Tibial nerve (tissue), 3 donors: ENCODE results near the gene LBH.

ENCODE experiments used
- POLR2A ChIP-seq, 2 donors: fragments of 450-650 bp; IDR thresholded peaks; one replicate each; pipeline ENCODE4 v1.6.1; 2017; ENCODE audit warnings: antibody characterized with exemption in 2 of 2, mild to moderate bottlenecking in 2 of 2, moderate library complexity in 2 of 2
- TF ChIP-seq, protein P1 (sequence below), 5 experiments: fragments of 200-600 bp in 3 of 5; fragments of 450-650 bp in 2 of 5; sonication (generic) in 3 of 5; IDR thresholded peaks; one replicate each; pipeline ENCODE4 v1.5.1; 2016 to 2019; ENCODE audit warnings: antibody characterized with exemption in 5 of 5, mild to moderate bottlenecking in 3 of 5, moderate library complexity in 2 of 5

DNA sequence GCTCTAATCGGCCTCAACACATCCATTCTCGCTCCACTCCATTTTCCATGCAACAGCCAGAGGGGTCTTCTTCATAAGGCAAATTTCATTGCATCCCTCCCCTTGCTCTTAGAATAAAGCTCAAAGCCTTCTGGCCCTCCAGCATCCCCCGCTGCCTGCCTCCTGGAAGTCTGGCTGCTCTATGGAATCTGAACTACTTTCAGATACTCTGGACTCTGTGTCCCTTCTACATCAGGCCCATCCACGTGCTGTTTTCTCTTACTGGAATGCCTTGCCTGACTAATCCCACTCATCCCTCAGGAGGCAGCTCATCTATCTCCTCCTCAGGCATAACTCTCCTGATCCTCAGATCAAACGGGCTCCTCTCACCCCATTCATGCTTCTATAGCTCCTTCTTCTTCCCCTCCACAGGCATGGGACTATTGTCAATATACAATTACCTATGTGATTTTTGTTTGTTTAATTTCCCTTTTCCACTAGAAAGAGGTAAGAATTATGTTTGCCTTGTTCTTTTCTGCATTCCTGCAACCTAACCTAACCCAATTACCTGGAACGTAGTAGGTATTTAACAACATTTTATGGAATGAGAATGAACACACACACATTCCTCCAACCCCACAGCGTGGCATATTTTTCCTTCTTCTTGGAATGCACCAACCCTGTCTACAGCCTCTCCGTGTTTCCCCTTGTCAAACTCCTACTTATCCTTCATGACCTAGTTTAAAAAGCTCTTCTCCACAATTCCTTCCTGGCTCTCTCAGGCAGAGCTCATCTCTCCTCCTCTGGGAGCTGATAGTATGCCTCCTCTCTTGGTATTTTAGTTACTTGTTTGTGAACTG, 49.5 kb downstream of the LBH start:
- TF ChIP-seq, protein P1, sequence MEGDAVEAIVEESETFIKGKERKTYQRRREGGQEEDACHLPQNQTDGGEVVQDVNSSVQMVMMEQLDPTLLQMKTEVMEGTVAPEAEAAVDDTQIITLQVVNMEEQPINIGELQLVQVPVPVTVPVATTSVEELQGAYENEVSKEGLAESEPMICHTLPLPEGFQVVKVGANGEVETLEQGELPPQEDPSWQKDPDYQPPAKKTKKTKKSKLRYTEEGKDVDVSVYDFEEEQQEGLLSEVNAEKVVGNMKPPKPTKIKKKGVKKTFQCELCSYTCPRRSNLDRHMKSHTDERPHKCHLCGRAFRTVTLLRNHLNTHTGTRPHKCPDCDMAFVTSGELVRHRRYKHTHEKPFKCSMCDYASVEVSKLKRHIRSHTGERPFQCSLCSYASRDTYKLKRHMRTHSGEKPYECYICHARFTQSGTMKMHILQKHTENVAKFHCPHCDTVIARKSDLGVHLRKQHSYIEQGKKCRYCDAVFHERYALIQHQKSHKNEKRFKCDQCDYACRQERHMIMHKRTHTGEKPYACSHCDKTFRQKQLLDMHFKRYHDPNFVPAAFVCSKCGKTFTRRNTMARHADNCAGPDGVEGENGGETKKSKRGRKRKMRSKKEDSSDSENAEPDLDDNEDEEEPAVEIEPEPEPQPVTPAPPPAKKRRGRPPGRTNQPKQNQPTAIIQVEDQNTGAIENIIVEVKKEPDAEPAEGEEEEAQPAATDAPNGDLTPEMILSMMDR (IDR thresholded peaks at IDR 0.05): no peak
- no peak for TF ChIP-seq POLR2A (IDR thresholded peaks at IDR 0.05)
